ENCODE measurements around the gene CDH1. TPM values are rescaled to one million over a fixed set of nuclear protein-coding genes. Genes with fewer than 3 reads are reported as not detected.

The CDH1 gene
- total RNA-seq, 2 donors from 2014 or later = 118 to 123 TPM

- no peak for TF ChIP-seq CTCF (conservative IDR thresholded peaks at IDR 0.05)
- no peaks in the 10 kb centered on the region for H3K9me3 ChIP-seq (ENCODE audit: control insufficient read depth, low read length)
- no peak for DNase-seq
- Mint-ChIP-seq H3K9me3 (peaks cover 6% of the 10 kb centered on the region), H3K36me3 (ENCODE audit: low read depth) (no peaks in the 10 kb centered on the region), H3K4me3 (no peak overlapping the region), H3K27ac (no peak overlapping the region), H3K27me3 (ENCODE audit: insufficient read depth) (no peaks in the 10 kb centered on the region), H3K4me1 (peaks cover 8% of the 10 kb centered on the region)
- no peaks in the 10 kb centered on the region for H3K36me3 ChIP-seq (ENCODE audit: control insufficient read depth, insufficient read depth, low read length)
- no peaks in the 10 kb centered on the region for H3K27me3 ChIP-seq (ENCODE audit: control insufficient read depth, insufficient read depth, low read length, poor library complexity, severe bottlenecking)
- no peaks in the 10 kb centered on the region for H3K4me1 ChIP-seq (ENCODE audit: control insufficient read depth, insufficient read depth, low read length)
- no peak overlapping the region for H3K27ac ChIP-seq (ENCODE audit: low read depth, low read length)
- WGBS, 2 experiments (ENCODE audit: insufficient coverage in 1 of 2, insufficient read length in 1 of 2) = 91 to 100% methylated on average over 1 to 2 of the region's 2 CpGs
- H3K9ac ChIP-seq (ENCODE audit: extremely low read depth, low read length, poor library complexity, severe bottlenecking) = no peak overlapping the region
- H3K4me3 ChIP-seq (ENCODE audit: low read length) = no peak overlapping the region
Observed at GRCh38 chr16:68719993-68720489, 17.1 kb upstream of the CDH1 start.

GRCh38 chr16:68722119-68723024 is 14.7 kb upstream of the CDH1 start:
- H3K27me3 Mint-ChIP-seq (ENCODE audit: insufficient read depth) = peaks cover 3% of the 10 kb centered on the region

GRCh38 chr16:68724797-68725196 is 12.3 kb upstream of the CDH1 start:
- 80 to 94% methylated on average over 2 to 3 of the region's 3 CpGs for WGBS, 2 experiments (ENCODE audit: insufficient coverage in 1 of 2, insufficient read length in 1 of 2)
- peaks cover 3% of the 10 kb centered on the region for H3K27me3 Mint-ChIP-seq (ENCODE audit: insufficient read depth)
- H3K36me3 ChIP-seq (ENCODE audit: control insufficient read depth, insufficient read depth, low read length) = no peaks in the 10 kb centered on the region

More at GRCh38 chr16:68722119-68723024, 14.7 kb upstream of the CDH1 start:
- H3K9me3 Mint-ChIP-seq = peaks cover 4% of the 10 kb centered on the region
- no peaks in the 10 kb centered on the region for H3K4me1 ChIP-seq (ENCODE audit: control insufficient read depth, insufficient read depth, low read length)
- TF ChIP-seq CTCF (conservative IDR thresholded peaks at IDR 0.05) = no peak
- no peaks in the 10 kb centered on the region for H3K9me3 ChIP-seq (ENCODE audit: control insufficient read depth, low read length)
- no peak overlapping the region for H3K4me3 ChIP-seq (ENCODE audit: low read length)
- no peaks in the 10 kb centered on the region for H3K27me3 ChIP-seq (ENCODE audit: control insufficient read depth, insufficient read depth, low read length, poor library complexity, severe bottlenecking)
- H3K27ac Mint-ChIP-seq = no peak overlapping the region
- H3K4me3 Mint-ChIP-seq = no peak overlapping the region
- DNase-seq = no peak
- H3K9ac ChIP-seq (ENCODE audit: extremely low read depth, low read length, poor library complexity, severe bottlenecking) = no peak overlapping the region
- H3K27ac ChIP-seq (ENCODE audit: low read depth, low read length) = no peak overlapping the region
- 66 to 88% methylated on average over 4 to 10 of the region's 12 CpGs for WGBS, 2 experiments (ENCODE audit: insufficient coverage in 1 of 2, insufficient read length in 1 of 2)
- H3K36me3 Mint-ChIP-seq (ENCODE audit: low read depth) = no peaks in the 10 kb centered on the region
- H3K36me3 ChIP-seq (ENCODE audit: control insufficient read depth, insufficient read depth, low read length) = no peaks in the 10 kb centered on the region
- H3K4me1 Mint-ChIP-seq = peaks cover 8% of the 10 kb centered on the region

More at GRCh38 chr16:68724797-68725196, 12.3 kb upstream of the CDH1 start:
- H3K4me1 ChIP-seq (ENCODE audit: control insufficient read depth, insufficient read depth, low read length) = no peaks in the 10 kb centered on the region
- no peak for DNase-seq
- TF ChIP-seq CTCF (conservative IDR thresholded peaks at IDR 0.05) = no peak
- no peaks in the 10 kb centered on the region for H3K9me3 ChIP-seq (ENCODE audit: control insufficient read depth, low read length)
- no peak overlapping the region for H3K4me3 ChIP-seq (ENCODE audit: low read length)
- H3K36me3 Mint-ChIP-seq (ENCODE audit: low read depth) = no peaks in the 10 kb centered on the region
- no peak overlapping the region for H3K9ac ChIP-seq (ENCODE audit: extremely low read depth, low read length, poor library complexity, severe bottlenecking)
- H3K4me1 Mint-ChIP-seq = peaks cover 8% of the 10 kb centered on the region
- no peaks in the 10 kb centered on the region for H3K27me3 ChIP-seq (ENCODE audit: control insufficient read depth, insufficient read depth, low read length, poor library complexity, severe bottlenecking)
- H3K9me3 Mint-ChIP-seq = no peaks in the 10 kb centered on the region
- H3K4me3 Mint-ChIP-seq = no peak overlapping the region
- no peak overlapping the region for H3K27ac ChIP-seq (ENCODE audit: low read depth, low read length)
- no peak overlapping the region for H3K27ac Mint-ChIP-seq

Measured in endodermal cell (in vitro differentiated cells).